A673 (cell line): ENCODE measurements around the gene FGF5. TPM values are rescaled to one million over a fixed set of nuclear protein-coding genes. Genes with fewer than 3 reads are reported as not detected.
"Not testable (repeated sequence)": the region's sequence is repeated elsewhere in the genome, so short reads cannot be mapped to it uniquely, and the experiment has no call there.

Experiments used
- BruUV-seq: library from RNA; stranded (reverse); fragments of 400-500 nt; replicated peaks from 2 replicates; lab custom pipeline; 2021; lab: Mats Ljungman, UMichigan
- CTCF ChIA-PET: fragments of 300-600 bp; sonication (Branson Sonifier 250); formaldehyde crosslinking; loops from one replicate; lab custom pipeline; 2022; ENCODE audit warnings: antibody characterized with exemption; lab: Charles Lee
- POLR2A ChIA-PET: fragments of 300-600 bp; sonication (Branson Sonifier 250); formaldehyde crosslinking; loops from one replicate; lab custom pipeline; 2022; ENCODE audit warnings: antibody characterized with exemption; ENCODE audit not compliant: low non-redundant PET; lab: Charles Lee
- DNase-seq: peaks from one replicate; pipeline ENCODE4 v3.0.0-alpha.2; 2015; ENCODE audit warnings: low spot score
- H3K27ac ChIP-seq: fragments of 200-600 bp; sonication (generic); 2 replicates; pipeline ENCODE4 v1.5.1; 2016; ENCODE audit warnings: mixed run types, low read depth, mild to moderate bottlenecking, mixed read lengths, antibody characterized with exemption, low read length; ENCODE audit not compliant: poor library complexity, severe bottlenecking
- H3K27me3 ChIP-seq: fragments of 200-600 bp; sonication (generic); replicated peaks from 2 replicates; pipeline ENCODE4 v1.6.1; 2017; ENCODE audit warnings: mixed run types, low read depth, mild to moderate bottlenecking, mixed read lengths, antibody characterized with exemption, low read length; ENCODE audit not compliant: insufficient read depth, poor library complexity
- H3K36me3 ChIP-seq: fragments of 200-600 bp; sonication (generic); 2 replicates; pipeline ENCODE4 v1.6.1; 2016; ENCODE audit warnings: mixed run types, mild to moderate bottlenecking, mixed read lengths, antibody characterized with exemption, low read length; ENCODE audit not compliant: insufficient read depth, poor library complexity, severe bottlenecking
- H3K4me1 ChIP-seq: fragments of 200-600 bp; sonication (generic); 2 replicates; pipeline ENCODE4 v1.6.1; 2017; ENCODE audit warnings: mixed run types, mild to moderate bottlenecking, mixed read lengths, antibody characterized with exemption, low read length; ENCODE audit not compliant: insufficient read depth, poor library complexity, severe bottlenecking
- H3K4me3 ChIP-seq: fragments of 200-600 bp; sonication (generic); 2 replicates; pipeline ENCODE4 v1.5.1; 2016; ENCODE audit warnings: low read depth, mixed run types, mild to moderate bottlenecking, mixed read lengths, low read length; ENCODE audit not compliant: poor library complexity, severe bottlenecking
- H3K9me3 ChIP-seq: fragments of 200-600 bp; sonication (generic); 2 replicates; pipeline ENCODE4 v1.6.1; 2016; ENCODE audit warnings: mixed run types, low read depth, mild to moderate bottlenecking, mixed read lengths, antibody characterized with exemption, low read length; ENCODE audit not compliant: poor library complexity, severe bottlenecking
- EZH2 ChIP-seq: fragments of 200-600 bp; sonication (generic); IDR thresholded peaks from 2 replicates; pipeline ENCODE4 v1.6.1; 2017; ENCODE audit warnings: borderline replicate concordance, low read depth, mild to moderate bottlenecking, mixed read lengths, antibody characterized with exemption, low read length; ENCODE audit not compliant: poor library complexity, severe bottlenecking
- intact Hi-C: fragments of 100-400 bp; cut with micrococcal nuclease; formaldehyde crosslinking; loops from one replicate; pipeline ENCODE4 v1.10.0; 2022; ENCODE audit not compliant: unreplicated experiment
- total RNA-seq: library from RNA; stranded (reverse); gene quantifications from 2 replicates; pipeline ENCODE4 v1.2.3, GENCODE V29; 2021
- TF ChIP-seq, protein P1 (sequence below): fragments of 300-800, 200-600 bp; sonication (generic); conservative IDR thresholded peaks from 2 replicates; pipeline ENCODE4 v1.5.1; 2017; ENCODE audit warnings: low read depth, mild to moderate bottlenecking, antibody characterized with exemption, low read length, moderate library complexity, mixed read lengths

FGF5 gene
- total RNA-seq, 1 experiment from 2014 or later, result not detected

DNA sequence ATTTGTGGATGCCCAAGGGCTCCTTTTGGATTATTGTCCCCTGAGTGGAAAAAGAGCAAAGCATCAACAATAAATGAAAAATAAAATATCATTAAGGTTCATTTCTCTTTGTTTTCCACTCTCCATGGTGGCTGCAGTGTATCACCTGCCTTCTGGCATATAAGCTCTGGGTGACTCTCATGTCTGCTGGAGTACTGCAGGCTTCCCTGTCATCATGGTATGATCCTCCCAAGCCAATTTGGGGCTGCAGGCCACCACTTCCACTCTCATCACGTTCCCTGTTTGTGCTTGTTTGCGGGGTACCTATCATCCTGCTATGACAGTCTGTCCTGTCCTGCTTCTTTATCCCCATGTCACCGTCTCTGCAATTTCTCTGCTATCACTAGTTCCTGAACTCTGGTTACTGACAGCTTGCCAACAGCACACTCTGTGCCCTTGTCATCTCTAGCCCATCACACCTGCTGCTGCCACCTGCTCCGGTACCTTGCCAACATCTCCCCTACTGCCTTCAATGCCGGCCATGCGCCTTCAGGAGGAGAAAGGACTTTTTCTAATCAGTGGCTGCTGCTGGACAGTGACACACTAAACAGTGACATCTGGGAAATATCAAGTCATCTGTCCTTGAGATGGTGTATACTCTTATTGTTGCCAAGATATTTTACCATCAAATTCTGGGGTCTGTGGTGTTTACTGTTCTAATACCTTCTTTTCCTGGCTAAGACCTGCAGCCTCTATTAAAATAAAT is 23.0 kb upstream of the FGF5 start:
- Histone ChIP-seq H3K4me3 (no peak overlapping the region), H3K9me3 (no peaks in the 10 kb centered on the region), H3K36me3 (no peaks in the 10 kb centered on the region), H3K27me3 (no peaks in the 10 kb centered on the region), H3K27ac (no peak overlapping the region), H3K4me1 (no peaks in the 10 kb centered on the region)
- no TSS peak for BruUV-seq
- CTCF ChIA-PET, result no interaction called here
- DNase-seq, result no peak
- TF ChIP-seq, protein P1, sequence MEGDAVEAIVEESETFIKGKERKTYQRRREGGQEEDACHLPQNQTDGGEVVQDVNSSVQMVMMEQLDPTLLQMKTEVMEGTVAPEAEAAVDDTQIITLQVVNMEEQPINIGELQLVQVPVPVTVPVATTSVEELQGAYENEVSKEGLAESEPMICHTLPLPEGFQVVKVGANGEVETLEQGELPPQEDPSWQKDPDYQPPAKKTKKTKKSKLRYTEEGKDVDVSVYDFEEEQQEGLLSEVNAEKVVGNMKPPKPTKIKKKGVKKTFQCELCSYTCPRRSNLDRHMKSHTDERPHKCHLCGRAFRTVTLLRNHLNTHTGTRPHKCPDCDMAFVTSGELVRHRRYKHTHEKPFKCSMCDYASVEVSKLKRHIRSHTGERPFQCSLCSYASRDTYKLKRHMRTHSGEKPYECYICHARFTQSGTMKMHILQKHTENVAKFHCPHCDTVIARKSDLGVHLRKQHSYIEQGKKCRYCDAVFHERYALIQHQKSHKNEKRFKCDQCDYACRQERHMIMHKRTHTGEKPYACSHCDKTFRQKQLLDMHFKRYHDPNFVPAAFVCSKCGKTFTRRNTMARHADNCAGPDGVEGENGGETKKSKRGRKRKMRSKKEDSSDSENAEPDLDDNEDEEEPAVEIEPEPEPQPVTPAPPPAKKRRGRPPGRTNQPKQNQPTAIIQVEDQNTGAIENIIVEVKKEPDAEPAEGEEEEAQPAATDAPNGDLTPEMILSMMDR, result no peak
- no peak for TF ChIP-seq EZH2
- POLR2A ChIA-PET, result no interaction called here
- intact Hi-C loops, result no loop called here

DNA sequence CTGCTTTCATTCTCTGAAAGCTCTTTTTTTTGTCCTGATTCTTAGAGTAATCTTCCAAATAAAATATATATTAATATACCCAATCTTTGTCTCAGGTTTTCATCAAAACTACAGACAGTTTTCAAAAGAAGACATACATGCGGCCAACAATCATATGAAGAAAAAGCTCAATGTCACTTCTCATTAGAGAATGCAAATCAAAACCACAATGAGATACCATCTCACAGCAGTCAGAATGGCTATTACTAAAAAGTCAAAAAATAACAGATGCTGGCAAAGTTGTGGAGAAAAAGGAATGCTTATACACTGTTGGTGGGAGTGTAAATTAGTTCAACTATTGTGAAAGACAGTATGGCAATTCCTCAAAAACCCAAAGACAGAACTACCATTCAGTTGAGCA is 19.0 kb upstream of the FGF5 start:
- BruUV-seq, CTCF ChIA-PET: not testable (repeated sequence)

DNA sequence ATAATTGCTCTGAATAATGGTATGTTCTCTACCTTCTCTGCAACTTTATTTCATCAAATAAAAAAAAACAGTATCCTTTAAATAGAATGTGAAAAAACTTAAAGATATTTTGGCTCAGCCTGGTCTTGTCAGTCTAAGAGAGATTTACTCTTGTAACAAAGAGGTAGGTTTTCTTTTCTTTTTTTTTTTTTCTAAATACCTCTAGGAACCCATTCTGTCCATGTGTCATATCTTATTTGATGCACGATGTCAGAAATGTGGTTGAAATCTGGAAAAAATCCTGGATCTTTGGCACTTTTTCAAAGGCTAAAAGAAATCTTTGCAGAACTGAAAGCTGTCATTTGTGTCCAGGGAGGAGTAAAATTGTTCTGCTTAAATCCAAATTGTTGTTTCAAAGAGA is 17.3 kb upstream of the FGF5 start:
- ChIA-PET POLR2A (no interaction called here), CTCF (no interaction called here)
- Histone ChIP-seq H3K4me3 (no peak overlapping the region), H3K9me3 (no peaks in the 10 kb centered on the region), H3K36me3 (no peaks in the 10 kb centered on the region), H3K4me1 (no peaks in the 10 kb centered on the region), H3K27ac (no peak overlapping the region), H3K27me3 (peaks cover 3% of the 10 kb centered on the region)
- no TSS peak for BruUV-seq
- TF ChIP-seq EZH2, result no peak
- TF ChIP-seq, protein P1, result no peak
- intact Hi-C loops, result no loop called here
- no peak for DNase-seq

More for the DNA sequence above, 19.0 kb upstream of the FGF5 start:
- H3K27ac ChIP-seq, H3K4me1 ChIP-seq, H3K27me3 ChIP-seq, intact Hi-C loops, H3K4me3 ChIP-seq, POLR2A ChIA-PET, H3K36me3 ChIP-seq, H3K9me3 ChIP-seq, DNase-seq: not testable (repeated sequence)

DNA sequence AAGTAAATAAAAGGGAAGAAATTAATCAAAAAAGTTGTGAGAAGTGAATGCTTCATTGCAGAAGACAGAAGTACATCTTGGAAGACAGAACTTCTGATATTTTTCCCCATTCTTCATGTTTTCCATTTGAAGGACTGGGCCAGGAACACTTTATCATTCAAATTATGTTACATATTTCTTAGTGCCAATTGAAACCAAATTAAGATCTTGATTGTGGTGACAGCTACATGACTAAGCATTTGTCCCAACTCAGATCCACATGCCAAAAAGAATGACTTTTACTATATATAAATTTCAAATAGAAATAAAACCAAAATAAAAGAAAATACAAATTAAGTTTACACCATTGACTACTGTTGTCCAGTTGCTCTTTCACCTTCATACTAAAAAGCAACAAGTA is 14.0 kb upstream of the FGF5 start:
- no TSS peak for BruUV-seq
- CTCF ChIA-PET, result no interaction called here
- Histone ChIP-seq H3K4me1 (no peaks in the 10 kb centered on the region), H3K36me3 (no peaks in the 10 kb centered on the region), H3K4me3 (no peak overlapping the region), H3K27me3 (peaks cover 17% of the 10 kb centered on the region), H3K27ac (no peak overlapping the region), H3K9me3 (no peaks in the 10 kb centered on the region)
- DNase-seq, result no peak
- no peak for TF ChIP-seq EZH2
- TF ChIP-seq, protein P1, result no peak
- intact Hi-C loops, result no loop called here
- POLR2A ChIA-PET, result no interaction called here
